ENCODE data around the gene RILPL1. TPM values are rescaled to one million over a fixed set of nuclear protein-coding genes. Genes with fewer than 3 reads are reported as not detected.
"Not testable (repeated sequence)": the region's sequence is repeated elsewhere in the genome, so short reads cannot be mapped to it uniquely, and the experiment has no call there.

The RILPL1 gene
- total RNA-seq, 2 experiments from 2014 or later, result 0.91 to 0.92 TPM

- POLR2A ChIA-PET, result interaction anchor here (1.0 kb wide), 1 partner anchor 43 kb away, joined by 3 read pairs; no protein-coding TSS in a partner anchor
- H3K36me3 Mint-ChIP-seq (ENCODE audit: low read depth), result no peaks in the 10 kb centered on the region
- CTCF ChIA-PET, result no interaction called here
- H3K4me3 Mint-ChIP-seq, result no peak overlapping the region
- no peak overlapping the region for H3K27ac Mint-ChIP-seq
- H3K9me3 Mint-ChIP-seq (ENCODE audit: insufficient read depth), result no peaks in the 10 kb centered on the region
- H3K27me3 Mint-ChIP-seq (ENCODE audit: low read depth), result no peaks in the 10 kb centered on the region
- no peak for ATAC-seq
- DNase-seq, result no peak
- peaks cover 5% of the 10 kb centered on the region for H3K4me1 Mint-ChIP-seq (ENCODE audit: low read depth)
Observed at GRCh38 chr12:123489580-123489979, 43.9 kb downstream of the RILPL1 start.

- ATAC-seq (no peak), DNase-seq (no peak)
- ChIA-PET CTCF (no interaction called here), POLR2A (interaction anchor here (1.0 kb wide), 1 partner anchor 44 kb away, joined by 3 read pairs; no protein-coding TSS in a partner anchor)
- peaks cover 14% of the 10 kb centered on the region for H3K4me1 Mint-ChIP-seq (ENCODE audit: low read depth)
- no peaks in the 10 kb centered on the region for H3K27me3 Mint-ChIP-seq (ENCODE audit: low read depth)
- no peaks in the 10 kb centered on the region for H3K36me3 Mint-ChIP-seq (ENCODE audit: low read depth)
- H3K27ac Mint-ChIP-seq, result no peak overlapping the region
- no peak overlapping the region for H3K4me3 Mint-ChIP-seq
- no peaks in the 10 kb centered on the region for H3K9me3 Mint-ChIP-seq (ENCODE audit: insufficient read depth)
Observed at GRCh38 chr12:123488539-123489230, 44.8 kb downstream of the RILPL1 start.

- no peak for DNase-seq
- Mint-ChIP-seq H3K4me3 (no peak overlapping the region), H3K9me3 (ENCODE audit: insufficient read depth) (no peaks in the 10 kb centered on the region), H3K27me3 (ENCODE audit: low read depth) (no peaks in the 10 kb centered on the region), H3K36me3 (ENCODE audit: low read depth) (no peaks in the 10 kb centered on the region), H3K27ac (no peak overlapping the region), H3K4me1 (ENCODE audit: low read depth) (peaks cover 19% of the 10 kb centered on the region)
- POLR2A ChIA-PET, result interaction anchor here (0.6 kb wide), 1 partner anchor 17 kb away, joined by 3 read pairs; no protein-coding TSS in a partner anchor
- CTCF ChIA-PET, result interaction anchor here (0.6 kb wide), 1 partner anchor 1930 kb away, joined by 3 read pairs; no protein-coding TSS in a partner anchor
- ATAC-seq, result no peak
Observed at GRCh38 chr12:123487428-123487827, 46.1 kb downstream of the RILPL1 start.

- POLR2A ChIA-PET, result no interaction called here
- no peak overlapping the region for H3K4me3 Mint-ChIP-seq
- ATAC-seq (no peak), DNase-seq (no peak)
- CTCF ChIA-PET, result no interaction called here
- no peak overlapping the region for H3K27ac Mint-ChIP-seq
- no peaks in the 10 kb centered on the region for H3K36me3 Mint-ChIP-seq (ENCODE audit: low read depth)
- H3K4me1 Mint-ChIP-seq (ENCODE audit: low read depth), result peaks cover 19% of the 10 kb centered on the region
- H3K27me3 Mint-ChIP-seq (ENCODE audit: low read depth), result no peaks in the 10 kb centered on the region
- no peaks in the 10 kb centered on the region for H3K9me3 Mint-ChIP-seq (ENCODE audit: insufficient read depth)
Observed at GRCh38 chr12:123485756-123486155, 47.8 kb downstream of the RILPL1 start.

- H3K27ac Mint-ChIP-seq, result peak overlapping the region; percentile 55
- H3K4me3 Mint-ChIP-seq, result no peak overlapping the region
Observed at GRCh38 chr12:123483602-123484248, 49.8 kb downstream of the RILPL1 start.

GRCh38 chr12:123482876-123483275, 50.6 kb downstream of the RILPL1 start:
- DNase-seq (no peak), ATAC-seq (no peak)
- H3K27me3 Mint-ChIP-seq (ENCODE audit: low read depth), result no peaks in the 10 kb centered on the region
- H3K27ac Mint-ChIP-seq, result no peak overlapping the region
- peaks cover 19% of the 10 kb centered on the region for H3K4me1 Mint-ChIP-seq (ENCODE audit: low read depth)
- no peaks in the 10 kb centered on the region for H3K9me3 Mint-ChIP-seq (ENCODE audit: insufficient read depth)
- no peaks in the 10 kb centered on the region for H3K36me3 Mint-ChIP-seq (ENCODE audit: low read depth)
- CTCF ChIA-PET, result interaction anchor here (1.4 to 2.3 kb wide), 3 partner anchors 8 to 100 kb away, joined by 3 to 9 read pairs (median 6); no protein-coding TSS in a partner anchor
- H3K4me3 Mint-ChIP-seq, result no peak overlapping the region
- POLR2A ChIA-PET, result interaction anchor here (0.5 to 0.8 kb wide), 3 partner anchors 11 to 32 kb away, joined by 3 to 4 read pairs (median 3); partner anchors contain the start of gene SNRNP35

More at GRCh38 chr12:123483602-123484248, 49.8 kb downstream of the RILPL1 start:
- DNase-seq, result peak; percentile 27
- H3K4me1 Mint-ChIP-seq (ENCODE audit: low read depth), result peaks cover 19% of the 10 kb centered on the region
- H3K9me3 Mint-ChIP-seq (ENCODE audit: insufficient read depth), result no peaks in the 10 kb centered on the region
- ChIA-PET CTCF (interaction anchor here (2.3 kb wide), 1 partner anchor 99 kb away, joined by 9 read pairs; no protein-coding TSS in a partner anchor), POLR2A (no interaction called here)
- H3K27me3 Mint-ChIP-seq (ENCODE audit: low read depth), result no peaks in the 10 kb centered on the region
- peak; percentile 39 for ATAC-seq
- H3K36me3 Mint-ChIP-seq (ENCODE audit: low read depth), result no peaks in the 10 kb centered on the region

GRCh38 chr12:123481251-123481650, 52.3 kb downstream of the RILPL1 start:
- H3K4me3 Mint-ChIP-seq; POLR2A ChIA-PET; H3K27me3 Mint-ChIP-seq (ENCODE audit: low read depth); H3K9me3 Mint-ChIP-seq (ENCODE audit: insufficient read depth); H3K27ac Mint-ChIP-seq; DNase-seq; ATAC-seq; H3K36me3 Mint-ChIP-seq (ENCODE audit: low read depth): not testable (repeated sequence)
- H3K4me1 Mint-ChIP-seq (ENCODE audit: low read depth), result peaks cover 19% of the 10 kb centered on the region
- CTCF ChIA-PET, result interaction anchor here (0.9 to 1.3 kb wide), 2 partner anchors 13 to 17 kb away, joined by 3 read pairs; no protein-coding TSS in a partner anchor

- no peaks in the 10 kb centered on the region for H3K36me3 Mint-ChIP-seq (ENCODE audit: low read depth)
- H3K27ac Mint-ChIP-seq, result no peak overlapping the region
- ChIA-PET POLR2A (no interaction called here), CTCF (no interaction called here)
- peaks cover 23% of the 10 kb centered on the region for H3K4me1 Mint-ChIP-seq (ENCODE audit: low read depth)
- no peak overlapping the region for H3K4me3 Mint-ChIP-seq
- no peak for ATAC-seq
- no peaks in the 10 kb centered on the region for H3K9me3 Mint-ChIP-seq (ENCODE audit: insufficient read depth)
- no peak for DNase-seq
- no peaks in the 10 kb centered on the region for H3K27me3 Mint-ChIP-seq (ENCODE audit: low read depth)
Observed at GRCh38 chr12:123479442-123480180, 53.9 kb downstream of the RILPL1 start.

GRCh38 chr12:123478762-123479161, 54.8 kb downstream of the RILPL1 start:
- Mint-ChIP-seq H3K4me3 (no peak overlapping the region), H3K27me3 (ENCODE audit: low read depth) (no peaks in the 10 kb centered on the region), H3K9me3 (ENCODE audit: insufficient read depth) (no peaks in the 10 kb centered on the region), H3K4me1 (ENCODE audit: low read depth) (peaks cover 17% of the 10 kb centered on the region), H3K36me3 (ENCODE audit: low read depth) (no peaks in the 10 kb centered on the region), H3K27ac (no peak overlapping the region)
- ChIA-PET POLR2A (no interaction called here), CTCF (no interaction called here)
- DNase-seq, result no peak
- no peak for ATAC-seq

GRCh38 chr12:123478069-123478468, 55.5 kb downstream of the RILPL1 start:
- no peak for DNase-seq
- H3K9me3 Mint-ChIP-seq (ENCODE audit: insufficient read depth), result no peaks in the 10 kb centered on the region
- no peak for ATAC-seq
- no peaks in the 10 kb centered on the region for H3K36me3 Mint-ChIP-seq (ENCODE audit: low read depth)
- ChIA-PET POLR2A (no interaction called here), CTCF (no interaction called here)
- peaks cover 11% of the 10 kb centered on the region for H3K4me1 Mint-ChIP-seq (ENCODE audit: low read depth)
- H3K27ac Mint-ChIP-seq, result no peak overlapping the region
- no peak overlapping the region for H3K4me3 Mint-ChIP-seq
- H3K27me3 Mint-ChIP-seq (ENCODE audit: low read depth), result no peaks in the 10 kb centered on the region

GRCh38 chr12:123475246-123475703, 58.2 kb downstream of the RILPL1 start:
- H3K27me3 Mint-ChIP-seq (ENCODE audit: low read depth), result no peaks in the 10 kb centered on the region
- H3K27ac Mint-ChIP-seq, result peak overlapping the region; percentile 65
- peaks cover 11% of the 10 kb centered on the region for H3K4me1 Mint-ChIP-seq (ENCODE audit: low read depth)
- DNase-seq, result no peak
- POLR2A ChIA-PET, result interaction anchor here (1.0 to 1.3 kb wide), 2 partner anchors 11 to 17 kb away, joined by 3 to 4 read pairs; partner anchors contain the start of gene SNRNP35
- H3K9me3 Mint-ChIP-seq (ENCODE audit: insufficient read depth), result no peaks in the 10 kb centered on the region
- ATAC-seq, result no peak
- peaks cover 3% of the 10 kb centered on the region for H3K36me3 Mint-ChIP-seq (ENCODE audit: low read depth)
- no peak overlapping the region for H3K4me3 Mint-ChIP-seq
- CTCF ChIA-PET, result interaction anchor here (1.4 to 1.5 kb wide), 2 partner anchors 15 to 108 kb away, joined by 3 to 4 read pairs; no protein-coding TSS in a partner anchor

All from activated CD8-positive, alpha-beta T cell treated with anti-CD3 and anti-CD28 coated beads, Interleukin-2, amount 10 ng/mL, durations not matched to agents 7 days and 5 days (primary cell).